Hepatic stellate cell (primary cell): ENCODE measurements around the gene NARS2.
"Not testable (repeated sequence)": the region's sequence is repeated elsewhere in the genome, so short reads cannot be mapped to it uniquely, and the experiment has no call there.

ENCODE experiments used
- DNase-seq: peaks from one replicate; pipeline ENCODE4 v3.0.0; 2011; ENCODE audit warnings: low spot score

The NARS2 gene

DNA sequence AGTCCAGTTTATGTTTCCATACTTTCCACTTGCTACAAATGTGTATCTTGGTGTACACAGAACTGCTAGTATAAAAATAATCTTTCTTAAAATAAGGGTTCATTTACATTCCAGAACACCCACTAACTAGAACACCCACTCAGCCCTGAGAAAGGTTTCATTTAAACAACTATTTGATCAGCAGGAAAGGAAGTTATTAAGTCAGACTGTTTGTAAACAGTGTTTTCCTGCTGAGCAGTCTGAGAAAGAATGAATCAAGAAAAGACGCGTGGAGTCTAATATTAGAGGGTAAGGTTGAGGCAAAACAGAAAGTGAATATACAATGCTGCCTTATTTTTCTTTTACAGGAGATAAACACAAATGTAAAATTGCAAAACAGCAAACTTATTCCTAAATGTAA lies 32.7 kb downstream of the NARS2 start:
- DNase-seq: peak; percentile 8

DNA sequence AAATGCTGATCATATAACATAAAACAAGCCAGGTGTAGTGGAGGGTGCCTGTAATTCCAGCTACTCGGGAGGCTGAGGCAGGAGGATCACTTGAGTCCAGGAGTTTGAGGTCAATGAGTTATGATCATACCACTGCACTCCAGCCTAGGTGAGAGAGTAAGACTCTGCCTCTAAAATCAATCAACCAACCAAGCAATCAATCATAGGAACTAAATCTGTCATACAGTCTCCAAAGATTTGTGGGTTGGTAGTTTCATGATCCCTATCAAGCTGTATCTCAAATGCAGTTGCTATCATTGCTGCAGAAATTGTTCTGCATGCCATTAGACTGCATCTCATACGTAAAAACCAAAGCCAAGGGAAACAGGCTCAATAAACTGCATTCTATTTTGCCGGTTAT lies 33.1 kb downstream of the NARS2 start:
- no peak for DNase-seq

DNA sequence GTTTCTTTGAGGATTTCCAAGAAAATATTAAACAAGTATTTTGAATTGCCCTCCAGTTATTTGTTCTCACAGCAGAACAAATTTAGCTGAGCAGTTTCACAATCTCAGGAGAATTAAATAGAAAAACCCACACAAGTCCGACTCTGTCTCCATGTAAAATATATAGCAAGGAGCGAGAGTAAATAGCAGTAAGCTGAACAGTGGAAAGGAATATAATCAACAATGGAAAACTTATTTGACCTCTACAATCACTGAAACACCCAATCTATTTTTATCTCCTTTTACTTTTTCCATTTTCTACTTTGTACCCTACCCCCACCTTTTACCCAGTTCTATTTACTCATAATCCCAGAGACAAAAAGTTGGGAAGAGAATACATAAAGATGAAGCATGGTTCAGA lies 34.4 kb downstream of the NARS2 start:
- DNase-seq: no peak

GRCh38 chr11:78539506-78539905 lies 35.2 kb downstream of the NARS2 start:
- no peak for DNase-seq

GRCh38 chr11:78536933-78537332 lies 37.7 kb downstream of the NARS2 start:
- no peak for DNase-seq

- DNase-seq: no peak
Observed at GRCh38 chr11:78535920-78536319, 38.7 kb downstream of the NARS2 start.

- DNase-seq: no peak
Observed at GRCh38 chr11:78535027-78535426, 39.6 kb downstream of the NARS2 start.

DNA sequence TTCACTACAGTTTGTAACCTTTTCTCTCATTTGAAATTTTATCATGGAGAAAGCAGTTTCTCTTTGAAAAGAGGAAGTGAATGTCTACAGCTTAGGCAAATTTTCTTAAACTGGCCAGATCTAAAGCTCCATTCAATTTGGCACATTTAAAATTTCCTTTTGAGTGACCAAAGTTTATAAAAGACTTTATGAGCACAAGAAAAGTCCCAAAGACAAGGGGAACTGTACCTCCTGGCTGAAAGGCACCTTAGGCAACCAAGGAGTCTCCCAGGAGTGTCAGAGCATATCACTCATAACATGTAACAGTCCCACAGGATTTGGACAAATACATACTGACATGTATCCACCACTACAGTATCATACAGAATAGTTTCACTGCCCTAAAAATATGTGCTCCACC lies 41.3 kb downstream of the NARS2 start:
- DNase-seq: no peak

DNA sequence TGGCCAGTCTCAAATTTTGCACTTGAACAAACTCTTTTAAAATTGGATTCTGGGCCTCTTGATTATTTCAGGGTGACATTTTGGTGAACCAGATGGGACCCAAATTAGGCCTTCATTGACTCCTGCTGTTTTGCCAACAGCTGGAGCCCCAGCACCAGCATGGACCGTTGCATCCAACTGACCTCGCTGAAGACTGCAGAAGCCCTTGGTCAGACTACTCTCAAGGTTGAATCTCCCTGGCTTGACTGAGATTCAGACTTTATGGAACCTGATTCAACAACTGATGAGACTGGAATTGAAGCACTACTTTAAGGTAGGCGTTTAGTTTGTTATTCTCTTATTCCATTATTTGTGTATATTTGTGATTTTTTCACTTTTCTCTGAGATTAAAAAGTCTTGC lies 41.7 kb downstream of the NARS2 start:
- no peak for DNase-seq

DNA sequence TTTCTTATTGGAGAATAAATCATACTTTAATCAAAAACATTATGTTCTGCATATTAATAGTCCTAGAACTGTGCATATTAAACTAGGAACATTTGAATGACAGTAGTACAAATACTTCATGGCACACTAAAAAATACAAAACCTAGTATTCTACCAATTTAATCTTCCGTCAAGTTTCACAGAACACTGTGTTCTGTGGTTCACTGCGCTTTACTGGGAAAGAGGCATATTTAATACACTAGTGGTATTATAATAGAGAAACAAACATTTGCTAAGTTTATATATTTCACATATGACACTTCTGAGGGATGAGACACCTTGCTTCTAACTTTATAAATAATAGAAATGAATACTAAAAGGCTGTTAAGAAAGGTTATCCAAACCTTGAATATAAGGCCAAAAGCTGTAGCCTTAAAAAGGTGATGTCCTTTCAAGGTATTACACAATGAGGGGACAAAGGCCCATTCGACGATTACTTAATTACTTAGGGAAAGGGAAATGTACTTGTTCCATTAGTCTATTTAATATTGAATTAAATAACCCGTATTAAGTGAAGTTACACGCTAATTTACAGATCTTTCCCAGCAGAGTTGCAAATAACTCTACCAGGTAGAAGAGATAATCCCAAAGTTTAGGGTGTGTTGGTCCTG lies 48.0 kb downstream of the NARS2 start:
- DNase-seq: no peak

DNA sequence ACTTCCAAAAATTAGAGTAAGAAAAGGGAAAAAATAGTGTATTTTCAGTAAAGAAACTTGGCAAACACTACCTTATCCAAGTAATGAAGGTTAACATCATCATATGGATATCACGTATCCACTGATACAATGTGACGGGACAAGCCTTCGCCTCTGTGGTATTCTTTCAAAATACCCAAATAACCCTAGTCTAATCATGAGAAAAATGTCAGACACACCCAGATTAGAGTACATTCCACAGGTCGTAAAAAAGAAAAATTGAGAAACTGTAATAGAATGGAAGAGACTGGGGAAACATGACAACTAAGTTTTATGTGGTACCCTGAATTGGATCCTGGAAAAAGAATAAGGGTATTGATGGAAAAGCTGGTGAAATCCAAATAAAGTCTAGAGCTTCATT lies 48.9 kb downstream of the NARS2 start:
- no peak for DNase-seq

- no peak for DNase-seq
Observed at GRCh38 chr11:78520230-78520629, 54.4 kb downstream of the NARS2 start.

DNA sequence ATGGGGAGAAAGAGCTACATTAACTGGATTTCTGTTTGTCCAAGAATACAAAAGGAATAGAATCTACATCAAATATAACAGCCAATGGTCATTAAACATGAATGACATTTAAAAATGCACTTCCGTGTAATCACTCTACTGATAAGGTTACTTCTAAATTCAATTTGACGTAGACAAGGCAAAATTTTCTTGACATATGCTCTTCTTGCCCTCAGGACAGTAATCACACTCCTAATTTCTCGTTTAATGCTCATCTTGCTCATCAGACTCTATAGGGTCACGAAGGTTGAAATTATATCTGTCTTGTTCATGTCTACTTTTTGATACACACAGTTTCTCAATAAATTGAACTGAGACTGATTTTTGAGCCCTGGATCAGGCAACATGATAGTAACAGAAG lies 58.4 kb downstream of the NARS2 start:
- DNase-seq: no peak

DNA sequence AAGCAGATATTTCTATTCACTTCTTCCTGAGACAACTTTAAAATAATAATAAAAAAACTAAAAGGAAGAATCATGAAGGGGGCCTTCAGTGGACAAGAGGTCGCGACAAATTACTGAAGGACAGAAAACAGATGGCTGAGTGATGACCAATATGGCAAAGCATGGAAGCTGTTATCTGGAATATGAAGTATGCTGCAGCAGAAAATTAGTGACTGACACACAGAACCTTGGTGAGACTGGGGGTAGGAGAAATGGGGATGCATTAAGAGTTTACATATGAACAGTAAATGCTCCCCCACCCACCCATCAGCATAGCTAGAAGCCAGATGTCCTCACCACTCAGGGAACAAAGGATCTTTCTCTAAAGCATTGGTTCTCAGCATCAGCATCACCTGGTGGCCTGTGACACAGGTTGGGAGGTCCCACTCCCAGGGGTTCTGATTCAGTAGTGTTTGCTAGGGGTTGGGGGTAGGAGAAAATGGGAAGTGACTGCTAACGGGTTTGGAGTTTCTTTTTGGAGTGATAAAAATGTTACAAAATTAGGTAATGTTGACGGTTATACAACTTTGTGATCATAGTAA lies 59.7 kb downstream of the NARS2 start:
- DNase-seq: no peak

DNA sequence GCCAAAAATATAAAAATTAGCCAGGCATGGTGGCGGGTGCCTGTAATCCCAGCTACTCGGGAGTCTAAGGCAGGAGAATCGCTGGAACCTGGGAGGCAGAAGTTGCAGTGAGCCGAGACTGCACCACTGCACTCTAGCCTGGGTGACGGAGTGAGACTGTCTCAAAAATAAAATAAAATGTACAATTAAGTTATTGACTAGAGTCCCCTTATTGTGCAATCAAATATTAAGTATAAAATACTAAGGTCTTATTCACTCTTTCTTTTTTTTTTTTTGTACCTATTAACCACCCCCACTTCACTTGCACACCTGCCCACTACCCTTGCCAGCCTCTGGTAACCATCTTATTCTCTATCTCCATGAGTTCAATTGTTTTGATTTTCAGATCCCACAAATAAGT lies 61.6 kb downstream of the NARS2 start:
- DNase-seq: not testable (repeated sequence)

DNA sequence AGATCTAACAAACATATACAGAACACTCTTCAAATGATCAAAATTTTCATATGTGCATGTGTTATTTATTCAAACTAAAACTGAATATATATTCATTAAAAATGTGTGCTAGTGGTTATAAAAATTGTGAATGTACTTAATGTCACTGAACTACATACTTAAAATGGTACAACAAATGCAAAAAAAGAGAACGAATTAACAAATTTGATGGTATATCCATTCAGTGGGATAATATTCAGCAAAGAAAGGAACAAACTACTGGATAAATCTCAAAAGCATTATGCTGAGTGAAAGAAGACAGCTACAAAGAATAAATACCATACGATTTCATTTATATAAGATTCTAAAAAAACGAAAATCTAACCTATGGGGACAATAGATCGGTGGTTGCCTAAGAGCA lies 64.1 kb downstream of the NARS2 start:
- no peak for DNase-seq

DNA sequence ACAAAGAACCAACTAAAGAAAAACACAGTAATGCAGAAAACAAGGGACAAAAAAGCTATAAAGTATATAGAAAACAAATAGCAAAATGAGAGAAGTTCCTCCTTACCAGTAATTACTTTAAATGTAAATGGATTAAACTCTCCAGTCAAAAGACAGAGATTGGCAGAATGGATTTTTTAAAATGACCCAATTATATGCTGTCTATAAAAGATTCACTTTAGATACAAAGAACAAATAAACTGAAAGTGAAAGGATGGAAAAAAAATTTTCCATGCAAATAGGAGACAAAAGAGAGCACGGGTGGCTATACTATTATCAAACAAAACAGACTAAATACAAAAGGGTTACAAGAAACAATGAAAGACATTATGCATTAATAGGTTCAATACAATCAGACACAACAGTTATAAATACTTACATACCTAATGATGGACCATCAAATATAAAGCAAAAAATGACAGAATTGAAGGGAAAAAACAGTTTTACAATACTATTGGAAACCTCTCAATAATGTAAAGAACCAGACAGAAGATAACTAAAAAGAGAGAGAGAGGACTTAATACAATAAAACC lies 64.6 kb downstream of the NARS2 start:
- no peak for DNase-seq

- no peak for DNase-seq
Observed at GRCh38 chr11:78504708-78505107, 70.0 kb downstream of the NARS2 start.

DNA sequence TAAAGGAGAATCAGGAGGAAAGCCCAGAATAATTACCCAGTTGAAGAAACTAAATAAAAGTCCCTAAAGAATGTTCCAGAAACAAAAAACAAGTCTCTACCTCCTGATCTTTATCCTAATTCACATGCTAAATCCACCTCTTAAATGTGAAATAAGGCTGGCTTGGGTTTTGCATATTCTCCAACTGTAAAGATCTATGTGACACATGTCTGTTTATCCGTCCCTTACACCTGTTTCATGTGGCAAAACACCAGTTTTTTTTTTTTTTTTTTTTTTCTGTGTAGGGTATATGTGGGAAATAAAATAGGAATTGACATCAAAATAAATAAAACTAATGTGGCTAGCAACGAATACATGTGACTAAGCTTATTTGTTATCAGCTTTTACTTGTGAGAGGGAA lies 70.5 kb downstream of the NARS2 start:
- DNase-seq: no peak

GRCh38 chr11:78499971-78500370 lies 74.7 kb downstream of the NARS2 start:
- no peak for DNase-seq

DNA sequence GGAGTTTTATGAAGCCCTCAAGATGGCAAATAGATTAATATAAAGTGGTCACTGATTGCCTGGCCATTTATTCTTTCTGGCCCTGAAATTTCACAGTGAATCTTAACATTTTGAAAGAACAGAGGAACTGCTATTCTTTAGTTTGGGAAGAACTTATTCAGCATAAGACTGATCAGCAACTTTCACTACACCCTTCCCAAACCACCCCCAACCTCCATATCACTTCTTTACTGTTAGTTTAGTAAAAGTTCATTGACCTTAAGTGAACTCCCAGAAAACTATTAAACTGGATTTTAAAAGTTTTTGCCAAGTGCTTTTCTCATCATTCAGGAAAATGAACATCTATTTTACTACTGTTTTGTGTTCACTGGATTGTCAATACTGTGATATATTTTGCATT lies 77.4 kb downstream of the NARS2 start:
- DNase-seq: no peak

- DNase-seq: no peak
Observed at GRCh38 chr11:78493413-78493975, 81.2 kb downstream of the NARS2 start.

DNA sequence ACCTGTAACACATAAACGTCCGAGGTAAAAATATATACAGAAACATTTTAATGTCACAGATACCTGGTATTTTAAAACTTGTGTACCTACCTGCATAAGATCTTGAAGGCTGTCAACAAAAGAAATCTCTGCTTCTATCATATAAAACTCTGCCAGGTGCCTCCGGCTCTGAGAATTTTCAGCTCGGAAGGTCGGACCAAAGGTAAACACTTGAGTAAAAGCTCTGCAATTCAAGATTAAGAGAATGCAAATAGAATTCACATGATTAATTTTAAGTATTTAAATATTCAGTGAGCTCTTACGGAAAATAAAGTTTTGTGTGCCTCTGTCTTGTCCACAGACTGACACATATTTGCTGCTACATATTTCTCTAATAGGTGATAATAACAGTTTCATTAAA lies 81.7 kb downstream of the NARS2 start:
- no peak for DNase-seq

- no peak for DNase-seq
Observed at GRCh38 chr11:78489184-78489583, 85.5 kb downstream of the NARS2 start.
